GM19023 (cell line): ENCODE data around the gene PDE10A.

Experiments
- ATAC-seq: cut with Tn5 transposase; IDR thresholded peaks from one replicate; pipeline ENCODE4 v1.9.1; 2021; ENCODE audit warnings: mild to moderate bottlenecking, moderate library complexity; ENCODE audit not compliant: unreplicated experiment

Gene PDE10A

DNA sequence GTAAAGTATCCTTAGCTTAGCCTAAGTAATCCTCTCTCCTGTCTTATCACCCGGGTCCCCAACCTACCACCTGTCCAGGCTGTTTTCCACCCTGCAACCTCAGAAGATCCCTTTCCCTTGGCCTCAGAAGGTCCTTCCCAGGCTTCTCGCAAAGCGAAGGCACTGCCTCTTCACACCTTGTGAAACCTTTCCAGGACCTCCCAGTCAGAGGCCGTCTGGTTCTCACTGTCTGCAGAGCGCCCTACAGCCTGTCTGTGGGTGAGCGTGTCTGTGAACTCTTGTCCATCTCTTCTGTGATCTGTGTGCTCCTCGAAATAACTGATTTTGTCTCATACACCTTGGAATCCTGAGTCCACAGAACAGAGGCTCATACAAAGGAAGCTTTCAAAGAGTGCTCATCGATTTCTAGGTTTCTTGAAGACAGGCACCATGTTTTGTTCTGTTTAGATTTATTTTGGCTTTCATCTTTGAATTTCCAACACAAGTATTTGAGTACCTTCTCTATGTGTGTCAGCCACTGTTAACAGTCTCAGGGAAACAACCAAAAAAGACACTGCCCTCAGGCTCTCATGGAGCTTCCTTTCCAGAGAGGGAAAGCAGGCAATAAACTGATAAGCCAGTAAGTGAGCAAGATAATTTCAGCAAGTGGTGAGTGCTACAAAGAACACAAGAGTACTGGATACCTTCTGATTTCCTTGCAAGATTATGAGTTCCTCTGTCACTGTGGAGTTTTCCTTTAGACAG is 6.3 kb downstream of the PDE10A start:
- no peak for ATAC-seq

DNA sequence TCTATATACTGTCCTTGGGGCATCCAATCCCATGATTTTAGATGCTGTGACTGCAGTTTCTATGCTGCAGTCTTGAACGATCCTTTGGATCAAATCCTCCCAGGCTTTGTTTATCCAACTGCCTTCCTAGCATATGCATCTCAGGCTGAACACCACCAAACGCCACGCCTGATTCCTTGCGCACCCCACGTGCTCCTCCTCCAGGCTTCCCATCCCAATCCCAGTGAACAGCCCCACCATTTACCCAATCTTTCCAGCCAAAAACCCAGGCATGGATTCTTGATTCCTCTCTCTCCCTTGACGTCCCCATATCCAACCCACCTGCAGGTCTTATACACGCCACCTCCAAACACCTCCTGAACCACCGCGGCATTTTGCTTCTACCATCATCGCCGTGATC is 7.8 kb downstream of the PDE10A start:
- ATAC-seq = no peak

DNA sequence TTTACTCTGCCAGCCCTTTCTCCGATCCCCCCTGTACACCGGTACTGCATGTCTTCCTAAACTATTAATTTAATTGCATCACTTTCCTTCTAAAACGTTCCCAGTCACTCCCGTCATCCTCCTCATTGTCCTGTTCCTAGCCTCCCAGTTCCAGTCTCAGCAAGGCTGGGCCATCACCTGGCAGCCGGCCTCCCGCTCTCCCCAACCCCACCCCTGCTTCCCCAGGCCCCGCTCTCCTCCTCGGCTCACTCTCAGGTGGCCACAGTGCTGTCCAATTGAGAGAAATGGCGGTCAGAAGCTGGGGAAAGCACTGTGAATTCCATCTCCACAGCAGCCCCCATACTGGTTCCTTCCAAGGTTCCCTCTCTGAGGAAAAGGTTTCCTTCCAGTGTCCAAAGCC is 8.9 kb downstream of the PDE10A start:
- no peak for ATAC-seq

DNA sequence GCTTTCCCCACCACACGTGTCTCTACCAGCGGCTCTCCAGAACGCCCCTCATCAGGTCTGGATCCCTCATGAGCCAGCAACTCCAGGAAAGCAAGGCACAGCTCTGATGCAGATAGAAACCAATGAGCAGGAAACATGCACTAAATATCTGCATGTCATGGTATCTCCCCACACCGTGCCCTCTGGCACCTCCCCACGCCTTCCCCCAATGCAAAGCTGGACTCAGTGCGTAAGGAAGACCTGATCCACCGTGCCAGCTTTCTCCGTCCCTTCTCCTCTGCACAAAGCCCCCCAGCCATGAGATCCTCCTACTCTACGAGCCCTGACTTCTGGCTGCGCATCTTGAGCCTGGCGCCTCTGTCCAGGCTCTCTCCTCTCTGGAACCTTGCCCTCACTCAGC is 9.4 kb downstream of the PDE10A start:
- ATAC-seq = no peak

DNA sequence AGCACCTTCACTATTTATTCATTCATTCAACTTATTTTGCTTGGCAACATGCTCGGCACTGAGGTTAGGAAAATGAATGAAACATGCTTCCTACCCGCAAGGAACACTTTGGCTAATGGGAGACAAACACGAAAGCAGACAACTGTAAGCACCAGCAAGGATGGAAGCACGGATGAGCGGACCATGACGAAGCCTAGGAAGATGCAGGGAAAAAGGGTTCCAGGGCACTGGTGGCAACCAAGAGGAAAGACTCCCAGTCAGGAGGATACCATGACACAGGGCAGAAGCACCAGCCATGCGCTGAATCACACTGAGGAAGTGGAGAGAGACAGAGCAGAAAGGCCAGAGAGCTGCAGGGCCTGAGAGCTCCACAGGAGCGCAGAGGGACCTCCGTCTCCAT is 9.8 kb downstream of the PDE10A start:
- ATAC-seq = no peak

DNA sequence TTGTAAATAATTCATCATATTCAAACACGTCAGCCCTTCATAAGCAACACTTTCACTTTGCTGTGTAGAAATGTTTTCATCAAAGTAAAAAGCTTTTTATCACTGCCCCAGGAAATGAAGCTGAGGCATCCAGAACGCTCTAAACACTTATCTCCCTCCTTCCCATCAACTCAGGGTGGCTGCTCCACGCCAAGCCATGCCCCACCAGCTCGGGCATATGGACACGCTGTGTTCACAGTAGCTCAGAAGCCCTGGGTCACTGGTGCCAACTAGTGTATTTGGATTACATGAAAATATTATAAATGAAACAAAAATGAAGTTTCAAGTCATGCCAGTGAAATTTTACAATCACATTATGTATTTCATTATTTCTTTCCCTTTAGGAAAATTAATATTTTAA is 10.3 kb downstream of the PDE10A start:
- ATAC-seq = no peak

DNA sequence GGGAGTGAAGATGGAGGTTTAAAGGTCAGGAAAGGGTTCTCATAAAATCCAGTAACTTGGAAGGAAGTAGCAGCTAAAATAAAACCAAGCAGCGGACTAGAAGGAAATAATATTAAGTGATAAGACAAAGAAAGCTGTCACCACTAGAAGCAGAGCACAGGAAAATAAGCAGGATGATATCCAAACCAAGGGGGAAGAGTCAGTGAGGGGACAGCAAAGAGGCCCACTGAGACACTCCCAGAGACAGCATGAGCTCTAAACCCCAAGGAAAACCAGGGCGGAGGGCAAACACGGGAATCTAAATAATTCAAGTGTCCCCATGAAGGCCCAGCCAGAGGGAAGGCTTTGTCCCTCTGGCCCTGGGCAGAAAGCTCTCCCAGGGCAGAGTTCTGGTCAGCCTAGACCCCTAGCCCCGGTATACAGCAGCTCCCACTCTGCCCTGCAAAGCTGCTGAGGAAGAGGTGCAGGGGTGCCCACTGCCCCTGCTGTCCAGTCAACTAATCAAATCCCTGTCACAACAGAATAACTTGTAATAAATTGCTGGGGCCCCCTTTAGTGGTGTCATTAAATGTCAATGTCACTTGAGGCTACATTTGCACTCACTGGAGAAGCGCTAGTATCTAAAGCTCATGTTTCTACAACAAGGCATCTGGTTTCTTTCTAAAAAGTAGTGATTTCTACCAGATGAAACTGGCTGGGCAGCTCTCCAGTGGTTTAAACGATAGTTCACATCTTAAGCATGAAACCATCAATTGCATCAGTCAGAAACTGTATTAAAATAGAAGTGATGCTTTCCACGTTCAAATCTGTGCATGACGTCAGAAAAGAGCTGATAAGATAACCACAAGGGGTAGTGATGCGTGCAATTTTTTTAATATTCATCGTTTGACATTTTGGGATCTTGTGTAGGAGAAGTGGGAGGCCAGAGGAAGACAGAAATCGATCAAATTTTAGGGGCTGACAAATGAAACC is 13.6 kb downstream of the PDE10A start:
- ATAC-seq = no peak

DNA sequence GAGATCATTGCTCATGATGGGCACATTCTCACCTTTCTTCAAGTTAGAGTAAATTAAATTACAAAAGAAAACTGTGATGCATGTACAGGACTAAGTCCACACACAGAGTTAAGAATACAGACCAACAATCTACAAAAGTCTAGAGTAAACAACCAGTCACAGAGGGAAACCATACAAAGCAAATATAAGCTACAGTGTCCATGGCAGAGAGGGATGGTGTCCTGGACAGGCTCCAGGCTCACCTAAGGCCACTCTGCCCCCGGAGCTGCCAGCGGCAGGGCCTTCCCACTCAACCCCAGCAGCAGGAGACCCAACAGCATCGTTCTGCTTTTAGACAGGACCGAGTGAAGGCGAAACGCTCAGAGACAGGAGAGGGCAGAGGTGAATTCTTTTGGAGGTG is 16.0 kb downstream of the PDE10A start:
- no peak for ATAC-seq

DNA sequence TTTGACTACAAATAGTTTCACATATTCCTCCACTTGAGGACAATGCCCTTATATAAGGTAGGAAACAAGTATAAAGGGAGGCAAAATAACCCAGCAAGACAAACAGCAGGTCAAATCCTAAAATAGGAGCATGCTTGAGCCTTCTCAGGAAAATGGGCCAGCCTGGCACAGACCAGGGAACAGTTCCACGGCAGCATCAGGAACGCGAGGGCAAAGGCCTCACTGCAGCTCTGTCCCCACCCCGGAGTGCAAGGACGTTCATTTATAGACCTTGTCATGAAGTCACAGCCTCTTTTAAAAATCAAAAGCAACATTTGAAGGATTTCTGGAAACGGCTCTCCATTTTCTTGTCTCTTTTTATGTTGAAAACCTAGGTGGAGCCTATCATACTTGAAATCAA is 17.1 kb downstream of the PDE10A start:
- no peak for ATAC-seq

DNA sequence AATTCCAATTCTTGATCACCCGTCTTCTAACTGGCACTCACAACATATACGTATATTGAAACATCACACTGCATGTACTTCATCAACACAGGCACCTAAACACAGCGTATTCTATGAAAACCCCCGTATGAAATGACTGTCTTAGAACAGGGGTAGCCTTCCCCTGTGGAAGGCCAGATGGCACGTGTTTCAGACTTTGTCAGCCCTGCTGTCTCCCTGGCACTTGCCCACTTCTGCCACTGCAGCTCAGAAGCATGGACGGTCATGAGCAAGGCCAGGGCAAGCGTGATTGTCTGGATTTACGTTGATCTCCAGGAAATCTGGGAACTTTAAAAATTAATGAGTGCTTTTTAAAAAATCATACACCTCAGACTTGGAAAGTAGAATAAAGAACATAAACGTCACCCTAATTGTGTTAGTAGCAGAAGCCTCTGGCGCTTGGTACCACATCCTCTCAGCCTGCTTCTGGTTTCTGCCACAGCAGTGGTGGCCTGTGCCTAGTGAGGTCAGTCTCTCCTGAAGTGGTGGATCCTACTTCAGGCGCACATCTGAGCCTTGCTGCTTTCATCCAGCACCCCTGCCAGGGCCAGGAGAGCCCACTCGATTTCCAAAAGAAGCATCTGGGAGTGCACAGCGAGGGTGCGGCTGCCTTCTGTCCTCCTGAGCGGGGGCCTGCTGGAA is 18.3 kb downstream of the PDE10A start:
- ATAC-seq = no peak

DNA sequence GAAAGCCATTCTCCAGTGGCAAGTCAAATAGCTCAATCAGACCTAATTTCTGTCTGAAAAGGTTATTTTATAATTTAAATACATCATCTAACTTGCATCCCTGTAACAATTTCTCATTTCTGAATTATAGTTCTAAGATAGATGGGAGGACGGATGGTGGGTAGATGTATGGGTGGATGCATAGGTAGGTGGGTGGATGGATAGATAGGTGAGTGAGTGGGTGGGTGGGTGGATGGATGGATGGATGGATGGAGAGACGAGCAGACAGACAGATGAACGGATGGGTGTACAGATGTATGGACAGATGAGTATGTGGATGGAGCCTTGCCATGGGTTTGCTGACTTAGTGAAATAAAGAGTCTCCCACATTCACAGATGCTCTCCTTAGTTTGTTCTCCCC is 20.0 kb downstream of the PDE10A start:
- ATAC-seq = no peak

DNA sequence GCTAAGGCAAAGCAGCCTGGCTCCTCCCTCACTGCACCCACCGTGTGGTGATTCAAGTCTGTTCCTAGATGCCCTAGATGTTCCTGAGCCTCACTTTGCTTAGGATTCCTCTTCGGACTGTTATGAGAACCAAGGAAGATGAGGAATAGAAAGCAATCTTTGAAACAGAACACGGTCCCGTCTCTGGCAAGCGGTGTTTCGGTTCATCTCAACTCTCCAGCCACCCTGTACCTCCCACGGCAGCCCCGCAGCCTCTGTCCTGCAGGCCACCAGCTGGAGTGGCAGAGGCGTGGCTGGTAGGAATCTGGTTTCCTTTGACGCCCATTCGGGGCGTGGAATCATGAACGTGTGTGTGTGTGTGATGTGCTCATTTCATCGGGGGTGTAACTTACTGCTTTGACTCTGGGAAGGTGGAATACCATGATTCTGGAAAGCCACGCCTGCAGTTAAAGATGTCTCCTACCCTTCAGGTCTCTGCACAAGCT is 21.3 kb downstream of the PDE10A start:
- ATAC-seq = no peak

DNA sequence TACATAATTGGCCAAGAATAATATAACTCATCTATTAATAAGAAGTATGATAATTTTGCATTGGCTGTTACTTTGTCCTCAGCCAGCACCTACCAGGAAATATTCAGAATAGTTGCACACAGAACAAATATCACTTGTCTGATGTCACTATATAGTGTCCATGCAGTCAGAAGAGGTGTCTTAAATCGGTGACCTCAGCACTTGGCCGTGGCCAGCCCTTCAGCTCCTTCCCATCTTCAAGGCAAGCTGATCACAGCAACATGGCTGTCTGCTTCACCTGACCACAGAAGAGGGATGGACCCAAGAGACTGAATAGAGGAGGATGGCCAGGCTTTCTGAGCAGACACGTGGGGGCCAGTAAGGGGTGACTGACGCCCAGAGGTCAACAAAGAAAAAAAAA is 22.2 kb downstream of the PDE10A start:
- no peak for ATAC-seq

DNA sequence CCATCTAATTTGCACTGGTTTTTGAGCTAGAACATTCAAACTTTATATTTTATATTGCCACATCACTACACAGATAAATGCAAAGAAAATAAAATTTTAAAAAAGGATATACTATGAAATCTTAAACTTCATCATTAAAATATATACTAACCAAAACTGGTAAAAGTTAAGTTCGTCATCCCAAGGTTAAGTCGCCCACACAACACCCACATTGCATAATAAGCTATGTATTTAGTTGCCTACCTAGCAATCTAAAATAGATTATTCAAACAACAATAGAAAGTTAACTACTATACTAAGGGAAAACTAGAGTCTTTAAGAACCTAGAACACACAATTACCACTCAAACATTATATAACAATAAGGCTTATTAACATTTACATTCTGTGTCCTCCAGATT is 24.5 kb downstream of the PDE10A start:
- no peak for ATAC-seq

DNA sequence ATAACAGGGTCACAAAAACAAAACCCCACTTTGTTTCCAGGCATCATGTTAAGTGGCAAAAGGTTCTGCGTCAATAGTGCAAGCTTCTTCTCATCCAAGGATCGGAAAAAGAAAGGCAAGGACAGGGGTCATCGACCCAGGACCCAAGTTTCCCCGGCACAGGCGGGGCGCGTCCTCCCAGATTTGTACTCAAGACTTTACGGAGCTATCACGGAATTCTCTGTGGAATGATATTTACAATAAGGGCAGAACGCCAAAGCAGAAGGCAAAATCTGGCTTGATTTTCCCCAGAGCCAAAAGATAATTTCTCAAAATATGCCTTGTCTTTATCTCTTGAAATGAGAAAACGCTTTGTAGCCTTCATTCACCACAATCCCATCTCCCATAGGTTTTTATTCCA is 25.5 kb downstream of the PDE10A start:
- ATAC-seq = no peak

DNA sequence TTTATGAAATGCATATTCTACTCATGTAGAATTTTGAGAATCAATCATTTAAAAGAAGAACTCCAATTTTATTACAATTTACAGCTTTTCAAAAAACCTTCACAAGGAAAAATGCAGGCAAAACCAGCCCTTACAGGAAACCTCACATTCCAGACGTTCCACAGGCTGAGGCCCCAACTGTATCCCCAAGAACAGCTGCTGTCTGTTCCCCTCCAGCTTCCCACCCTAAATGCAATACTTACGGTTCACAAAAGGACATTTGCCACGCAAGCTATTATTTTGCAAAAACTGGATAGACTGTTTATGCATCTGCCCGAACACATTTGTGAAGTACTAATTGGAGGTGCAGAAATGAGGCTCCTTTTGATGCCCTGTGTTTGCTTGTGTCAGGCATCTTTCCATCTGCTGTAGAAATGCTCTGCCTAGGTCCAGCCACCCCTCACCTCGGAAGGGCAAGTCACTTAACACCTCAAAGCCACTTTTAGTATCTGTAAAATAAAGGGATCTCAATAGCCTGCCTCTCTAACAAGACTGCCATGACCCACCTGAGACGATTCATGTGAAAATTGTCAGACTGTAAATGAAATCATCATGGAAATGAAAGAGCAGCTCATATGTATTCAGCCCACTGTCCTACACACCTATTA is 26.5 kb downstream of the PDE10A start:
- no peak for ATAC-seq

DNA sequence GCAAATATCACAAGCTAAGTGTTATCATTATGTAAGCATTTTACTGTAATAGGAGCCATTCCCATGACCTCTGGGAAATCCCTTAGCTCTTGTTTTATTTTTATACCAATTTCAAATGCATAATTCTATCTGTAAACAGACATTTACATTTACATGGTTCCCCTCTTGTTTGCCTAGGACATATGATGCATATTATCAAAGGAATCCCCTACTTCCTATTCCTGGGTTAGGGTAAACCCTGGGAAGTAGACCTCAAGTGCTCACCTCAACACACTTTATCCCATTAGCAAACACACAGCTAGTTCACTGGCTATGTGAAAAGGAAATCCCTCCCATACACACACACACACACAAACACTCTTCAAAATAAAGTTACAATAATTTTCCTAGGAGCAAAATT is 27.1 kb downstream of the PDE10A start:
- ATAC-seq = no peak

DNA sequence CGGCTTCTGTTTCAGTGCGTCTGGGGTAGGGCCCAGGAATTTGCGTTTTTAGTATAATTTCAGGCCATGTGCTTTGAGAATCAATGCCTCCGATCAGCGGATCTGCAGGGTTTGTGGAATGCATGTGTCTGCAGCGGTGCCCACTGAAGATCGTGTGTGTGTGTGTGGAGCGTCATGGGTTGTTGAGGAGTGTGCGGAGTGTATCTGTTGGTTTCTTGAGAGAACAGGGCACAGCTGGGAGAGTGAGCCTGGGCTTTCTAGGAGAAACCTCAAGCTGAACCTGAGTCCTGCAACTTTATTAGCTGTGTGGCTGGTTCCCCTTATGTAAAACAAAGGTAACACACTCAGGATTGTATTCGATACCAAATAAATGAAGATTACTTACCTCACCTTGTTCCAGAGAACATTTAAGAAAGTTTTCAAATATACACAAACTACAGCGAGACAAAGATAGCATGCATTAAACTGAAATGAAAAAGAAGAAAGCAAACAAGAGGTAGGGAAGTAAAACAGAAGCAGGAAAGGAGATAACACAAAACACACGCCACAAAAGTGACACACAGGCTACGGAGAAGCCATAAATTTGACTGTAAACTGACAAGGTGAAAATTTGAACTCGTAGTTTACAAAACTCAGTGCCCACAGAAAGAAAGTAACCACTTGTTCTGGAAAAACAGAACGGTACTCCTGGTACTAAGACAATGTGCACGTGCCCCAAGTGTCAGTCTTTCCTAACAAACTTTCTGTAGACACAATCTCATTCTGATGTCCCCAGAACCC is 28.8 kb downstream of the PDE10A start:
- no peak for ATAC-seq

DNA sequence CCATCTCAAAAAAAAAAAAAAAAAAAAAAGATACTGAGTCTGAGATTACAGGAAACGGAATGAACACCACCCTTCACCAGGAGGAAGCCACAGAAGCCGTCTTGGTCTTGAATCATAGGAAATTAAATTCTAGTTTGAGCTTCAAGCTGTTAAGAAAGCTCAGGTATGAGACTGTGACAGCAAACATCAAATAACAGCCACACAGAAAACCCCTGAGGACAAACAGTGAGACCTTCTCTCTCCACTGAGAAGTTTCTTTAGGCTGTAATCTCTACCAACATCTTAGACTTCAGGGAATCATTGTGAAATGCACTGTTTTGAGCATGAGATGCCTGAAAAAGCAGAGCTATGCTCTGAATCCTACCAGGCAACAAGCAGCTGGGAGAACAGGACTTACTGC is 30.8 kb downstream of the PDE10A start:
- ATAC-seq = no peak

DNA sequence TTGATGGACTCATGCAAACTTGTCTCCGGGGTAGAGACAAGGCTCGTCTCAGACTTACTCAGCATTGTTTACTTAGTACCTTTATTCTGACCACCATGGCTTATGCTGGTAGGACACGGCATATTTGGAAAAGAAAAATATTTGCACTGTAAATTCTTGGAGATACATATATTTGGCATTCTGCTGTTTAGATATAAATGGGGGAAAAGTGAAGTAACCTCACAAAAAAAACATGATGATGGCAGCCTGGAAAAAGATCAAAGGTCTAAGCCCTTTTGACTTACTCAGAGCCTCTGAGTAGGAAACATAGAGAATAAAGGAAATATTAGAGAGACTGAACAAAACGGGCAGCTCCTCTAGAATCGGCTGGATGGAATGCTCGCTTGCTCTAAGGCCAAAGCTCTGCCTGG is 32.5 kb downstream of the PDE10A start:
- no peak for ATAC-seq
